ENCODE measurements around the gene NPSR1. TPM values are rescaled to one million over a fixed set of nuclear protein-coding genes. Genes with fewer than 3 reads are reported as not detected.

The NPSR1 gene
- total and polyA plus RNA-seq, 4 donors, result not detected

DNA sequence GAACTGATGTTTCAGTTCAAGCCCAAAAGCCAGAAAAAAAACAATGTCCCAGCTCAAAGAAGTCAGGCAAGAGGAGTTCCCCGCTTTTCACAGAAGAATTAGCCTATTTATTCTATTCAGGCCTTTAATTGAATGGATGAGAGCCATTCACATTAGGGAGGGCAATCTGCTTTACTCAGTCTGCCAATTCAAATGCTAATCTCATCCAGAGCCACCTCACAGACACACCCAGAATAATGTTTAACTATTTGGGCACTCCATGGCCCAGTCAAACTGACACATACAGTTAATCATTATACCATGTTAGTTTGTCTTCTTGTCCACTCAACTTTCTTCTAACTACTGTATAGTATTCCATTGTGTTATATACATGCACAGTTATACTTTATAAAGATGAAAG, 2.6 kb upstream of the NPSR1 start:
- no peak for TF ChIP-seq JUND (IDR thresholded peaks at IDR 0.05)
- TF ChIP-seq, protein P1, sequence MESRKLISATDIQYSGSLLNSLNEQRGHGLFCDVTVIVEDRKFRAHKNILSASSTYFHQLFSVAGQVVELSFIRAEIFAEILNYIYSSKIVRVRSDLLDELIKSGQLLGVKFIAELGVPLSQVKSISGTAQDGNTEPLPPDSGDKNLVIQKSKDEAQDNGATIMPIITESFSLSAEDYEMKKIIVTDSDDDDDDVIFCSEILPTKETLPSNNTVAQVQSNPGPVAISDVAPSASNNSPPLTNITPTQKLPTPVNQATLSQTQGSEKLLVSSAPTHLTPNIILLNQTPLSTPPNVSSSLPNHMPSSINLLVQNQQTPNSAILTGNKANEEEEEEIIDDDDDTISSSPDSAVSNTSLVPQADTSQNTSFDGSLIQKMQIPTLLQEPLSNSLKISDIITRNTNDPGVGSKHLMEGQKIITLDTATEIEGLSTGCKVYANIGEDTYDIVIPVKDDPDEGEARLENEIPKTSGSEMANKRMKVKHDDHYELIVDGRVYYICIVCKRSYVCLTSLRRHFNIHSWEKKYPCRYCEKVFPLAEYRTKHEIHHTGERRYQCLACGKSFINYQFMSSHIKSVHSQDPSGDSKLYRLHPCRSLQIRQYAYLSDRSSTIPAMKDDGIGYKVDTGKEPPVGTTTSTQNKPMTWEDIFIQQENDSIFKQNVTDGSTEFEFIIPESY (IDR thresholded peaks at IDR 0.05), result no peak
- no peak for TF ChIP-seq GABPA (IDR thresholded peaks at IDR 0.05 in 1 of 2, conservative IDR thresholded peaks at IDR 0.05 in 1 of 2)
- no peak for TF ChIP-seq HNF4G (IDR thresholded peaks at IDR 0.05)
- TF ChIP-seq, protein P2, sequence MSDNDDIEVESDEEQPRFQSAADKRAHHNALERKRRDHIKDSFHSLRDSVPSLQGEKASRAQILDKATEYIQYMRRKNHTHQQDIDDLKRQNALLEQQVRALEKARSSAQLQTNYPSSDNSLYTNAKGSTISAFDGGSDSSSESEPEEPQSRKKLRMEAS (IDR thresholded peaks at IDR 0.05), result no peak
- TF ChIP-seq, protein P3, sequence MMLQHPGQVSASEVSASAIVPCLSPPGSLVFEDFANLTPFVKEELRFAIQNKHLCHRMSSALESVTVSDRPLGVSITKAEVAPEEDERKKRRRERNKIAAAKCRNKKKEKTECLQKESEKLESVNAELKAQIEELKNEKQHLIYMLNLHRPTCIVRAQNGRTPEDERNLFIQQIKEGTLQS (IDR thresholded peaks at IDR 0.05), result no peak
- TF ChIP-seq HNF4A (conservative IDR thresholded peaks at IDR 0.05), result no peak
- TF ChIP-seq, protein P4, sequence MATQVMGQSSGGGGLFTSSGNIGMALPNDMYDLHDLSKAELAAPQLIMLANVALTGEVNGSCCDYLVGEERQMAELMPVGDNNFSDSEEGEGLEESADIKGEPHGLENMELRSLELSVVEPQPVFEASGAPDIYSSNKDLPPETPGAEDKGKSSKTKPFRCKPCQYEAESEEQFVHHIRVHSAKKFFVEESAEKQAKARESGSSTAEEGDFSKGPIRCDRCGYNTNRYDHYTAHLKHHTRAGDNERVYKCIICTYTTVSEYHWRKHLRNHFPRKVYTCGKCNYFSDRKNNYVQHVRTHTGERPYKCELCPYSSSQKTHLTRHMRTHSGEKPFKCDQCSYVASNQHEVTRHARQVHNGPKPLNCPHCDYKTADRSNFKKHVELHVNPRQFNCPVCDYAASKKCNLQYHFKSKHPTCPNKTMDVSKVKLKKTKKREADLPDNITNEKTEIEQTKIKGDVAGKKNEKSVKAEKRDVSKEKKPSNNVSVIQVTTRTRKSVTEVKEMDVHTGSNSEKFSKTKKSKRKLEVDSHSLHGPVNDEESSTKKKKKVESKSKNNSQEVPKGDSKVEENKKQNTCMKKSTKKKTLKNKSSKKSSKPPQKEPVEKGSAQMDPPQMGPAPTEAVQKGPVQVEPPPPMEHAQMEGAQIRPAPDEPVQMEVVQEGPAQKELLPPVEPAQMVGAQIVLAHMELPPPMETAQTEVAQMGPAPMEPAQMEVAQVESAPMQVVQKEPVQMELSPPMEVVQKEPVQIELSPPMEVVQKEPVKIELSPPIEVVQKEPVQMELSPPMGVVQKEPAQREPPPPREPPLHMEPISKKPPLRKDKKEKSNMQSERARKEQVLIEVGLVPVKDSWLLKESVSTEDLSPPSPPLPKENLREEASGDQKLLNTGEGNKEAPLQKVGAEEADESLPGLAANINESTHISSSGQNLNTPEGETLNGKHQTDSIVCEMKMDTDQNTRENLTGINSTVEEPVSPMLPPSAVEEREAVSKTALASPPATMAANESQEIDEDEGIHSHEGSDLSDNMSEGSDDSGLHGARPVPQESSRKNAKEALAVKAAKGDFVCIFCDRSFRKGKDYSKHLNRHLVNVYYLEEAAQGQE (IDR thresholded peaks at IDR 0.05), result no peak
- TF ChIP-seq TAF1 (conservative IDR thresholded peaks at IDR 0.05), result no peak
- TF ChIP-seq EGR1 (IDR thresholded peaks at IDR 0.05; ENCODE audit: low read depth in 2 of 2), result no peak
- no peak for TF ChIP-seq RAD21 (IDR thresholded peaks at IDR 0.05)
- TF ChIP-seq NR2F2 (IDR thresholded peaks at IDR 0.05), result no peak
- Histone ChIP-seq H3K9ac (ENCODE audit: low read depth in 1 of 2, low read length in 2 of 2) (no peak overlapping the region), H3K4me3 (ENCODE audit: low read depth in 1 of 3, low read length in 3 of 3) (no peak overlapping the region), H3K4me1 (ENCODE audit: control insufficient read depth in 4 of 4, insufficient read depth in 4 of 4, low read length in 3 of 4) (no peaks in the 10 kb centered on the region), H3K27me3 (ENCODE audit: control insufficient read depth in 4 of 4, insufficient read depth in 4 of 4, low read length in 3 of 4) (no peaks in the 10 kb centered on the region), H3K36me3 (ENCODE audit: control insufficient read depth in 4 of 4, insufficient read depth in 3 of 4, low read depth in 1 of 4, low read length in 3 of 4) (no peaks in the 10 kb centered on the region), H3K9me3 (ENCODE audit: control insufficient read depth in 4 of 4, low read length in 3 of 4) (no peaks in the 10 kb centered on the region), H3K27ac (ENCODE audit: low read depth in 1 of 2, low read length in 2 of 2) (no peak overlapping the region)
- 87% methylated on average over 1 of the region's 1 CpG for WGBS
- no peak for DNase-seq (ENCODE audit: low spot score)

DNA sequence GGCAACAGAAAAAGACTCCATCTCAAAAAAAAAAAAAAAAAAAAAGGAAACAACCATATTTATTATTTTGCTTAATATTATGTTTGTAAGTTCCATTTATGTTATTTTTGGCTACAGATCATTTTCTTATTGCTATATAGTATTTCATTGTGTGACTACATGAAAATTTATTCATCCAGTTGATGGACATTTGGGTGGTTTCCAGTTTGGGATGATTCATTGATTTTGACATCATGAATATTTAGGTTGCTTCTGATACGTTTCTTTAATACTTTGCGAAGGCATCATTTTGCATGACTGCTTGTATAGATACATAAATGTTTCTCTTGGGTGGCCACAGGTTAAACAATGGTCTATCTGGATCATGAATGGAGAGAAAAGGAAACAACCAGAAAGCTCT, 2.0 kb upstream of the NPSR1 start:
- no peak overlapping the region for H3K4me3 ChIP-seq (ENCODE audit: low read depth in 1 of 3, low read length in 3 of 3)
- DNase-seq (ENCODE audit: low spot score), result no peak
- no peaks in the 10 kb centered on the region for H3K4me1 ChIP-seq (ENCODE audit: control insufficient read depth in 4 of 4, insufficient read depth in 4 of 4, low read length in 3 of 4)
- 91% methylated on average over 2 of the region's 2 CpGs for WGBS
- H3K9ac ChIP-seq (ENCODE audit: low read depth in 1 of 2, low read length in 2 of 2), result no peak overlapping the region
- no peaks in the 10 kb centered on the region for H3K9me3 ChIP-seq (ENCODE audit: control insufficient read depth in 4 of 4, low read length in 3 of 4)
- no peak overlapping the region for H3K27ac ChIP-seq (ENCODE audit: low read depth in 1 of 2, low read length in 2 of 2)
- H3K36me3 ChIP-seq (ENCODE audit: control insufficient read depth in 4 of 4, insufficient read depth in 3 of 4, low read depth in 1 of 4, low read length in 3 of 4), result no peaks in the 10 kb centered on the region
- TF ChIP-seq RXRA (IDR thresholded peaks at IDR 0.05), result no peak
- no peak for TF ChIP-seq NR2F2 (IDR thresholded peaks at IDR 0.05)
- no peak for TF ChIP-seq EGR1 (IDR thresholded peaks at IDR 0.05; ENCODE audit: low read depth in 2 of 2)
- TF ChIP-seq JUND (IDR thresholded peaks at IDR 0.05), result no peak
- no peaks in the 10 kb centered on the region for H3K27me3 ChIP-seq (ENCODE audit: control insufficient read depth in 4 of 4, insufficient read depth in 4 of 4, low read length in 3 of 4)
